RWPE2 (cell line): Measurements from ENCODE around the gene CCT7.

ENCODE experiments used
- ATAC-seq: fragments of 200-7000 bp; cut with Tn5 transposase; 3 replicates; pipeline ENCODE4 v1.9.1; 2021; ENCODE audit warnings: low read depth
- DNase-seq: peaks from one replicate; pipeline ENCODE4 v3.0.0-alpha.2; 2020; ENCODE audit warnings: low spot score
- H3K27ac ChIP-seq: fragments of 450-650 bp; 2 replicates; pipeline ENCODE4 v1.5.1; 2017; ENCODE audit warnings: mild to moderate bottlenecking; ENCODE audit not compliant: poor library complexity, severe bottlenecking
- H3K27me3 ChIP-seq: fragments of 250-450 bp; sonication (Bioruptor Pico); 2 replicates; pipeline ENCODE4 v1.5.1; 2021; ENCODE audit warnings: mild to moderate bottlenecking, moderate library complexity; ENCODE audit not compliant: insufficient read depth, poor library complexity, severe bottlenecking
- H3K36me3 ChIP-seq: fragments of 250-450 bp; sonication (Bioruptor Pico); 2 replicates; pipeline ENCODE4 v1.5.1; 2020; ENCODE audit warnings: low read depth, mild to moderate bottlenecking, moderate library complexity
- H3K4me1 ChIP-seq: fragments of 250-450 bp; sonication (Bioruptor Pico); 2 replicates; pipeline ENCODE4 v1.5.1; 2021; ENCODE audit warnings: mild to moderate bottlenecking, moderate library complexity; ENCODE audit not compliant: insufficient read depth, poor library complexity, severe bottlenecking
- H3K4me3 ChIP-seq: fragments of 250-450 bp; sonication (Bioruptor Pico); 2 replicates; pipeline ENCODE4 v1.5.1; 2021; ENCODE audit warnings: mild to moderate bottlenecking, moderate library complexity; ENCODE audit not compliant: severe bottlenecking
- H3K9me3 ChIP-seq: fragments of 250-450 bp; sonication (Bioruptor Pico); 2 replicates; pipeline ENCODE4 v1.5.1; 2021; ENCODE audit warnings: mild to moderate bottlenecking, moderate library complexity; ENCODE audit not compliant: severe bottlenecking
- CTCF ChIP-seq: fragments of 450-650 bp; IDR thresholded peaks from one replicate; pipeline ENCODE4 v1.5.1; 2017; ENCODE audit warnings: mild to moderate bottlenecking, moderate library complexity; ENCODE audit not compliant: poor library complexity, severe bottlenecking

CCT7 gene

GRCh38 chr2:73255907-73256617, 22.0 kb downstream of the CCT7 start:
- peak overlapping the region; percentile 33 for H3K27ac ChIP-seq
- H3K36me3 ChIP-seq = peaks cover 30% of the 10 kb centered on the region
- peaks cover 10% of the 10 kb centered on the region for H3K4me1 ChIP-seq
- ATAC-seq = no peak
- H3K4me3 ChIP-seq = no peak overlapping the region
- no peak for DNase-seq
- no peak for TF ChIP-seq CTCF
- H3K27me3 ChIP-seq = no peaks in the 10 kb centered on the region
- no peaks in the 10 kb centered on the region for H3K9me3 ChIP-seq

GRCh38 chr2:73256618-73256922, 22.5 kb downstream of the CCT7 start:
- Histone ChIP-seq H3K36me3 (peaks cover 28% of the 10 kb centered on the region), H3K4me1 (peaks cover 10% of the 10 kb centered on the region), H3K27me3 (no peaks in the 10 kb centered on the region), H3K9me3 (no peaks in the 10 kb centered on the region), H3K4me3 (no peak overlapping the region), H3K27ac (no peak overlapping the region)
- DNase-seq (no peak), ATAC-seq (no peak)
- TF ChIP-seq CTCF = no peak

- H3K27me3 ChIP-seq = no peaks in the 10 kb centered on the region
- no peaks in the 10 kb centered on the region for H3K9me3 ChIP-seq
- H3K36me3 ChIP-seq = peaks cover 24% of the 10 kb centered on the region
- no peak overlapping the region for H3K4me3 ChIP-seq
- ATAC-seq = no peak
- peaks cover 10% of the 10 kb centered on the region for H3K4me1 ChIP-seq
- no peak overlapping the region for H3K27ac ChIP-seq
- TF ChIP-seq CTCF = no peak
- DNase-seq = no peak
Observed at GRCh38 chr2:73257021-73257420, 22.9 kb downstream of the CCT7 start.

- ATAC-seq (no peak), DNase-seq (no peak)
- Histone ChIP-seq H3K27ac (no peak overlapping the region), H3K9me3 (no peaks in the 10 kb centered on the region), H3K36me3 (peaks cover 19% of the 10 kb centered on the region), H3K4me3 (no peak overlapping the region), H3K27me3 (no peaks in the 10 kb centered on the region), H3K4me1 (peaks cover 10% of the 10 kb centered on the region)
- no peak for TF ChIP-seq CTCF
Observed at GRCh38 chr2:73257425-73258125, 23.5 kb downstream of the CCT7 start.
